ENCODE measurements around the gene TTLL9.

The TTLL9 gene

DNA sequence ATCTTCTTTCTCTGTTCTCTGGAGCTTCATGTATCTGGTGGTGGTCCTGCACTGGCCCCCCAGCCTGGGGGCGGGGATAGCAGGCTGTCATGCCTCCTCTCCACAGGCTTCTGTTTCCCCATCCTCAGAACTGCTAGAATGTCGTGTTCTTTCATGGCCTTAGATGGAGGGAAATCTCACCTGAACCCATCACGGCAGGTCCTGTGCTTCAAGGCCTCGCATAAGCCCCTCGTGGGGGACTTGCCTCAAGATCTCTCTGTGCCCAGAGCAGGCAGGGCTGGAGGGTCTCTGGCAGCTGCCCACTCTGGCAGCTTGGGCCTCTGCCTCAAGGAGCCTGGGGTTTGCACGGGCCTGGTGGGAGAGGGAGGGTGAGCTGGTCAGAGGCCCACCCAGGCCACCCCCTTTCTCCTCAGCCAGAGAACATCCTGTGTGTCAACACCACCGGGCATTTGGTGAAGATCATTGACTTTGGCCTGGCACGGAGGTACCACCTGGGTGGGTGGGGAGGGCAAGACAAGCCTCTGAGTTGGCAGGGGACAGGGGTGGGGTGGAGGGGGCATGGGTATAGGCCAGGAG lies 39.9 kb upstream of the TTLL9 start:
- no peaks in the 10 kb centered on the region for H3K4me1 ChIP-seq (ENCODE audit: insufficient read depth, low read length)
- H3K36me3 ChIP-seq (ENCODE audit: insufficient read depth, low read depth, low read length), result no peaks in the 10 kb centered on the region
- no peaks in the 10 kb centered on the region for H3K27me3 ChIP-seq (ENCODE audit: insufficient read depth, low read length)
- no peak overlapping the region for H3K4me3 ChIP-seq (ENCODE audit: low read length)
- H3K9ac ChIP-seq (ENCODE audit: low read depth, low read length), result no peak overlapping the region
- H3K27ac ChIP-seq (ENCODE audit: low read length), result no peak overlapping the region
- no peaks in the 10 kb centered on the region for H3K9me3 ChIP-seq (ENCODE audit: insufficient read depth, low read depth, low read length)

GRCh38 chr20:31831211-31831610 lies 39.2 kb upstream of the TTLL9 start:
- Histone ChIP-seq H3K4me1 (ENCODE audit: insufficient read depth, low read length) (no peaks in the 10 kb centered on the region), H3K9me3 (ENCODE audit: insufficient read depth, low read depth, low read length) (no peaks in the 10 kb centered on the region), H3K4me3 (ENCODE audit: low read length) (no peak overlapping the region), H3K27me3 (ENCODE audit: insufficient read depth, low read length) (no peaks in the 10 kb centered on the region), H3K27ac (ENCODE audit: low read length) (no peak overlapping the region), H3K36me3 (ENCODE audit: insufficient read depth, low read depth, low read length) (no peaks in the 10 kb centered on the region), H3K9ac (ENCODE audit: low read depth, low read length) (no peak overlapping the region)

- no peak overlapping the region for H3K4me3 ChIP-seq (ENCODE audit: low read length)
- H3K36me3 ChIP-seq (ENCODE audit: insufficient read depth, low read depth, low read length), result no peaks in the 10 kb centered on the region
- H3K27ac ChIP-seq (ENCODE audit: low read length), result no peak overlapping the region
- no peaks in the 10 kb centered on the region for H3K4me1 ChIP-seq (ENCODE audit: insufficient read depth, low read length)
- H3K9ac ChIP-seq (ENCODE audit: low read depth, low read length), result no peak overlapping the region
- no peaks in the 10 kb centered on the region for H3K9me3 ChIP-seq (ENCODE audit: insufficient read depth, low read depth, low read length)
- no peaks in the 10 kb centered on the region for H3K27me3 ChIP-seq (ENCODE audit: insufficient read depth, low read length)
Measured at GRCh38 chr20:31831771-31832306, 38.6 kb upstream of the TTLL9 start.

DNA sequence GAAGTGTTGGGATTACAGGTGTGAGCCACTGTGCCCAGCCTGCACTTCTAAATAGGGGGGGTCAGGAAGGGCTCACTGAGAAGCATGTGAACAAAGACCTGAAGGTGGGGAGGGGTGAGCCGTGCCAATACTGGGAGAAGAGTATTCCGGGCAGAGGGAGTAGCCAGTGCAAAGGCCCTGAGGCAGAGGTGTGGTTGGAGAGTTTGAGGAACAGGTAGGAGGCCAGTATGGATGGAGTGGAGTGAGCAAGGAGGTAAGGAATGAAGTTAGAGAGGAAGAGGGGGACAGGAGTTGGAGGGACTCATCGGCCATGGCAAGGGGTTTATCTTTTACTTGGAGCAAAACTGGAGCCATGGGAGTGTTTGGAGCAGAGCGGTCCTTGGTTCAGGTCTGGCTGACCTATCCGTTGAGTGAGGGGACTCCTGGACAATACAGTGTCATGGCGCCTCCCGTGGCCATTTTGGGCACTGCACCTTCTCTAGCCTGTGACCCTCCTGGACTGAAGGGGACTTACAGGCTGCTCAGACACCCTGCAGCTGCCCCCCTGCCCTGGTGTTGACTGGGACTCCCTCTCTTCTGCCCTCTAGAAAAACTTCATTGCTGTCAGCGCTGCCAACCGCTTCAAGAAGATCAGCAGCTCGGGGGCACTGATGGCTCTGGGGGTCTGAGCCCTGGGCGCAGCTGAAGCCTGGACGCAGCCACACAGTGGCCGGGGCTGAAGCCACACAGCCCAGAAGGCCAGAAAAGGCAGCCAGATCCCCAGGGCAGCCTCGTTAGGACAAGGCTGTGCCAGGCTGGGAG lies 37.1 kb upstream of the TTLL9 start:
- no peaks in the 10 kb centered on the region for H3K36me3 ChIP-seq (ENCODE audit: insufficient read depth, low read depth, low read length)
- H3K4me3 ChIP-seq (ENCODE audit: low read length), result no peak overlapping the region
- no peaks in the 10 kb centered on the region for H3K27me3 ChIP-seq (ENCODE audit: insufficient read depth, low read length)
- H3K27ac ChIP-seq (ENCODE audit: low read length), result no peak overlapping the region
- H3K9ac ChIP-seq (ENCODE audit: low read depth, low read length), result no peak overlapping the region
- no peaks in the 10 kb centered on the region for H3K9me3 ChIP-seq (ENCODE audit: insufficient read depth, low read depth, low read length)
- no peaks in the 10 kb centered on the region for H3K4me1 ChIP-seq (ENCODE audit: insufficient read depth, low read length)

- Histone ChIP-seq H3K27me3 (ENCODE audit: insufficient read depth, low read length) (no peaks in the 10 kb centered on the region), H3K9ac (ENCODE audit: low read depth, low read length) (no peak overlapping the region), H3K9me3 (ENCODE audit: insufficient read depth, low read depth, low read length) (no peaks in the 10 kb centered on the region), H3K27ac (ENCODE audit: low read length) (no peak overlapping the region), H3K36me3 (ENCODE audit: insufficient read depth, low read depth, low read length) (no peaks in the 10 kb centered on the region), H3K4me1 (ENCODE audit: insufficient read depth, low read length) (no peaks in the 10 kb centered on the region), H3K4me3 (ENCODE audit: low read length) (no peak overlapping the region)
Measured at GRCh38 chr20:31833931-31834521, 36.4 kb upstream of the TTLL9 start.

GRCh38 chr20:31835554-31835953 lies 34.9 kb upstream of the TTLL9 start:
- no peaks in the 10 kb centered on the region for H3K27me3 ChIP-seq (ENCODE audit: insufficient read depth, low read length)
- H3K27ac ChIP-seq (ENCODE audit: low read length), result no peak overlapping the region
- no peaks in the 10 kb centered on the region for H3K4me1 ChIP-seq (ENCODE audit: insufficient read depth, low read length)
- H3K4me3 ChIP-seq (ENCODE audit: low read length), result no peak overlapping the region
- H3K9me3 ChIP-seq (ENCODE audit: insufficient read depth, low read depth, low read length), result no peaks in the 10 kb centered on the region
- no peaks in the 10 kb centered on the region for H3K36me3 ChIP-seq (ENCODE audit: insufficient read depth, low read depth, low read length)
- no peak overlapping the region for H3K9ac ChIP-seq (ENCODE audit: low read depth, low read length)

DNA sequence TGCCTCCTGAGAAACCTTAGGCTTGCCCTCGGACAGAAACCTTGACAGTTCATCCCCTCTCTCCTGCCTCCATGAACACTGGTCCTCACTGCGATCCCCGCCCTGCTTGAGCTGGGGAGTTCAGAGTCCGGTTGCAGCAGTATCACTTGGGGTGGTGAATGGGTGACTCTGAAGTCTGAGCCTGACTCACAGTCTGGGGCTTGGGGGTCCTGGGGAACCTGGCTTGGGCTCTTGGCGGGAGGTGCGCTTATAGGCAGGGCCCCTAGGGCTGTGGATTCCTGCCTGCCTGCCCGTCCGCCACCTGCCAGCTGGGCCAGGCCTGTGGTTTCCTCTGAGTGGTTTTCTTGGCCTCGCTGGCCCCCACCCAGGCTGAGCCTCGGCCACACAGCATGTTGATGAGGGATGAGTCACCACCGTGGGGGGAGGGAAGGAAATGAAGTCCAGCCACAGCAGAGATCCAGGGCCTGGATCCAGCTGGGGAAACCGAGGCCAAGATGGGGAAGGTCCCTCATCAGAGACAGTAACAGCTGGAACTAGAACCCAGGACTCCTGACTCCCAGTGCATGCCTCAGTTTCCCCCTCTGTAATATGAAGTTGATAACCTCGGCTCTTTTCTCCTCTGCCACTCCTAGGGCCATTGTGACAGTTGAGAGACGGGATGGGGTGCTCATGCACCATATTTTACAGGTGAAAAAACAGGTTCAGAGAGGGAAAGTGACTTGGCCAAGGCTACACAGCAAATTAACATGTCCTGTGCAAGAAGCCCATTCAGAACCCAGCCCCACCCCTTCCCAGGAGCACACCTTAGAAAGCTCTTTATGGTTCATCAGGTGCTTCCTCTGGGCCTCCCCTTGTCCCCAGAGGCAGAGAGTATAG lies 34.2 kb upstream of the TTLL9 start:
- no peak overlapping the region for H3K27ac ChIP-seq (ENCODE audit: low read length)
- H3K4me1 ChIP-seq (ENCODE audit: insufficient read depth, low read length), result no peaks in the 10 kb centered on the region
- H3K9ac ChIP-seq (ENCODE audit: low read depth, low read length), result no peak overlapping the region
- no peak overlapping the region for H3K4me3 ChIP-seq (ENCODE audit: low read length)
- no peaks in the 10 kb centered on the region for H3K27me3 ChIP-seq (ENCODE audit: insufficient read depth, low read length)
- no peaks in the 10 kb centered on the region for H3K36me3 ChIP-seq (ENCODE audit: insufficient read depth, low read depth, low read length)
- no peaks in the 10 kb centered on the region for H3K9me3 ChIP-seq (ENCODE audit: insufficient read depth, low read depth, low read length)

GRCh38 chr20:31836853-31837608 lies 33.4 kb upstream of the TTLL9 start:
- Histone ChIP-seq H3K4me3 (ENCODE audit: low read length) (no peak overlapping the region), H3K27me3 (ENCODE audit: insufficient read depth, low read length) (no peaks in the 10 kb centered on the region), H3K9ac (ENCODE audit: low read depth, low read length) (no peak overlapping the region), H3K36me3 (ENCODE audit: insufficient read depth, low read depth, low read length) (no peaks in the 10 kb centered on the region), H3K4me1 (ENCODE audit: insufficient read depth, low read length) (no peaks in the 10 kb centered on the region; the same call in 1 of the 2 replicates), H3K27ac (ENCODE audit: low read length) (no peak overlapping the region), H3K9me3 (ENCODE audit: insufficient read depth, low read depth, low read length) (no peaks in the 10 kb centered on the region)

- peaks cover 7% of the 10 kb centered on the region; the same call in 1 of the 2 replicates for H3K4me1 ChIP-seq (ENCODE audit: insufficient read depth, low read length)
- H3K27ac ChIP-seq (ENCODE audit: low read length), result no peak overlapping the region
- no peaks in the 10 kb centered on the region for H3K27me3 ChIP-seq (ENCODE audit: insufficient read depth, low read length)
- no peak overlapping the region for H3K4me3 ChIP-seq (ENCODE audit: low read length)
- no peaks in the 10 kb centered on the region for H3K36me3 ChIP-seq (ENCODE audit: insufficient read depth, low read depth, low read length)
- no peak overlapping the region; the same call in 1 of the 2 replicates for H3K9ac ChIP-seq (ENCODE audit: low read depth, low read length)
- H3K9me3 ChIP-seq (ENCODE audit: insufficient read depth, low read depth, low read length), result no peaks in the 10 kb centered on the region
Measured at GRCh38 chr20:31837896-31838397, 32.5 kb upstream of the TTLL9 start.

GRCh38 chr20:31838646-31839292 lies 31.7 kb upstream of the TTLL9 start:
- Histone ChIP-seq H3K9ac (ENCODE audit: low read depth, low read length) (no peak overlapping the region), H3K36me3 (ENCODE audit: insufficient read depth, low read depth, low read length) (no peaks in the 10 kb centered on the region), H3K4me3 (ENCODE audit: low read length) (no peak overlapping the region), H3K9me3 (ENCODE audit: insufficient read depth, low read depth, low read length) (no peaks in the 10 kb centered on the region), H3K27ac (ENCODE audit: low read length) (no peak overlapping the region), H3K27me3 (ENCODE audit: insufficient read depth, low read length) (no peaks in the 10 kb centered on the region), H3K4me1 (ENCODE audit: insufficient read depth, low read length) (peaks cover 7% of the 10 kb centered on the region; the same call in 1 of the 2 replicates)

All from iPS-20b (cell line).